Measurements from ENCODE around the gene MAGI2. TPM values are rescaled to one million over a fixed set of nuclear protein-coding genes. Genes with fewer than 3 reads are reported as not detected.

The MAGI2 gene
- total RNA-seq, 1 experiment from 2014 or later, result 14.3 TPM

DNA sequence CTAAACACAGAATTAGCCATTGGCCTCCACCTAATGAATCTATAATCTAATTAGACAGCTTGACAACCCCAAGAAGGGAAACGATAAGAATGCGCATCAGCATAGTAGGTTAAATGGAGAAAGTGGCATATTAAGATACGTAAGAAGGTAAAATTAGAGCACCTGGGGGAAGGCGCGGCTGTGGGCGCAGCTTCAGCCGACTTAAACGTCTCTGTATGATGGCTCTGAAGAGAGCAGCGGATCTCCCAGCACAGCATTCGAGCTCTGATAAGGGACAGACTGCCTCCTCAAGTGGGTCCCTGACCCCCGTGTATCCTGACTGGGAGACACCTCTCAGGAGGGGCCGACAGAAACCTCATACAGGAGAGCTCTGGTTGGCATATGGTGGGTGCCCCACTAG, 1136.1 kb downstream of the MAGI2 start:
- H2BK20ac ChIP-seq (ENCODE audit: low read depth, low read length, poor library complexity, severe bottlenecking), result no peak overlapping the region
- Mint-ChIP-seq H3K9me3 (no peaks in the 10 kb centered on the region; a peak in 1 of 5 replicates), H3K4me3 (no peak overlapping the region), H3K36me3 (ENCODE audit: insufficient read depth in 1 of 3, low read depth in 3 of 3) (no peaks in the 10 kb centered on the region), H3K27me3 (ENCODE audit: low read depth) (no peaks in the 10 kb centered on the region), H3K27ac (no peak overlapping the region), H3K4me1 (peaks cover 7 to 12% of the 10 kb centered on the region in 2 experiments)
- WGBS (ENCODE audit: extremely low coverage, insufficient read length, low lambda C conversion rate), result no CpG with 5 or more reads among the region's 12 CpGs
- H3K23ac ChIP-seq (ENCODE audit: insufficient read length, low read depth, low read length), result no peak overlapping the region
- no peak overlapping the region for H2AFZ ChIP-seq (ENCODE audit: low read length)
- no peak overlapping the region for H3K18ac ChIP-seq (ENCODE audit: insufficient read length, low read depth, low read length)
- no peaks in the 10 kb centered on the region for H3K79me1 ChIP-seq (ENCODE audit: insufficient read depth, low read depth, low read length, poor library complexity, severe bottlenecking)
- H4K5ac ChIP-seq (ENCODE audit: insufficient read length, low read depth, low read length), result no peak overlapping the region
- no peak overlapping the region for H4K8ac ChIP-seq (replicated peaks; ENCODE audit: insufficient read length, low read depth, low read length)
- no peak overlapping the region for H2BK12ac ChIP-seq (ENCODE audit: insufficient read length, low read depth, low read length)
- H3K4me1 ChIP-seq (ENCODE audit: insufficient read depth, low read length), result no peaks in the 10 kb centered on the region
- no peaks in the 10 kb centered on the region for H3K23me2 ChIP-seq (ENCODE audit: insufficient read length, low read depth, low read length, poor library complexity, severe bottlenecking)
- H4K91ac ChIP-seq (ENCODE audit: insufficient read length, low read depth, low read length), result no peak overlapping the region
- H3K14ac ChIP-seq (ENCODE audit: insufficient read depth, low read length), result no peak overlapping the region
- no peak overlapping the region for H3T11ph ChIP-seq (ENCODE audit: low read length)
- H2BK15ac ChIP-seq (ENCODE audit: low read depth, low read length), result no peak overlapping the region
- H2AK5ac ChIP-seq (ENCODE audit: insufficient read length, low read length), result no peak overlapping the region
- no peaks in the 10 kb centered on the region for H3K27me3 ChIP-seq (ENCODE audit: insufficient read depth, low read length)
- H3K4ac ChIP-seq (ENCODE audit: low read depth, low read length), result no peak overlapping the region
- H3K56ac ChIP-seq (ENCODE audit: insufficient read length, low read depth, low read length), result no peak overlapping the region
- DNase-seq, result no peak
- H3K27ac ChIP-seq (ENCODE audit: insufficient read length, low read depth, low read length), result no peak overlapping the region
- no peak overlapping the region for H3K9ac ChIP-seq (ENCODE audit: extremely low read depth, insufficient read length, low read length)
- H2BK120ac ChIP-seq (ENCODE audit: low read depth, low read length, poor library complexity, severe bottlenecking), result no peak overlapping the region
- TF ChIP-seq, protein P1, sequence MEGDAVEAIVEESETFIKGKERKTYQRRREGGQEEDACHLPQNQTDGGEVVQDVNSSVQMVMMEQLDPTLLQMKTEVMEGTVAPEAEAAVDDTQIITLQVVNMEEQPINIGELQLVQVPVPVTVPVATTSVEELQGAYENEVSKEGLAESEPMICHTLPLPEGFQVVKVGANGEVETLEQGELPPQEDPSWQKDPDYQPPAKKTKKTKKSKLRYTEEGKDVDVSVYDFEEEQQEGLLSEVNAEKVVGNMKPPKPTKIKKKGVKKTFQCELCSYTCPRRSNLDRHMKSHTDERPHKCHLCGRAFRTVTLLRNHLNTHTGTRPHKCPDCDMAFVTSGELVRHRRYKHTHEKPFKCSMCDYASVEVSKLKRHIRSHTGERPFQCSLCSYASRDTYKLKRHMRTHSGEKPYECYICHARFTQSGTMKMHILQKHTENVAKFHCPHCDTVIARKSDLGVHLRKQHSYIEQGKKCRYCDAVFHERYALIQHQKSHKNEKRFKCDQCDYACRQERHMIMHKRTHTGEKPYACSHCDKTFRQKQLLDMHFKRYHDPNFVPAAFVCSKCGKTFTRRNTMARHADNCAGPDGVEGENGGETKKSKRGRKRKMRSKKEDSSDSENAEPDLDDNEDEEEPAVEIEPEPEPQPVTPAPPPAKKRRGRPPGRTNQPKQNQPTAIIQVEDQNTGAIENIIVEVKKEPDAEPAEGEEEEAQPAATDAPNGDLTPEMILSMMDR (conservative IDR thresholded peaks at IDR 0.05), result no peak
- no peaks in the 10 kb centered on the region for H3K9me3 ChIP-seq (ENCODE audit: control insufficient read depth, low read depth, low read length)
- H2BK5ac ChIP-seq (ENCODE audit: insufficient read length, low read length), result no peak overlapping the region
- H4K20me1 ChIP-seq (ENCODE audit: control insufficient read depth, insufficient read depth, insufficient read length), result no peaks in the 10 kb centered on the region
- H3K4me2 ChIP-seq (ENCODE audit: insufficient read depth, insufficient read length, low read length), result no peak overlapping the region
- H3K79me2 ChIP-seq (ENCODE audit: insufficient read depth, low read length), result no peaks in the 10 kb centered on the region
